ENCODE measurements around the gene TFIP11.

The TFIP11 gene

GRCh38 chr22:26448941-26449340, 63.3 kb downstream of the TFIP11 start:
- no peak for DNase-seq (ENCODE audit: low read depth in 2 of 2)
- no peak for TF ChIP-seq CTCF (IDR thresholded peaks at IDR 0.05; ENCODE audit: low read depth, low read length)
- no peak overlapping the region for H3K4me3 ChIP-seq (replicated peaks in 1 of 2; ENCODE audit: low read depth in 2 of 2, low read length in 2 of 2)

GRCh38 chr22:26448334-26448733, 63.9 kb downstream of the TFIP11 start:
- no peak overlapping the region for H3K4me3 ChIP-seq (replicated peaks in 1 of 2; ENCODE audit: low read depth in 2 of 2, low read length in 2 of 2)
- no peak for TF ChIP-seq CTCF (IDR thresholded peaks at IDR 0.05; ENCODE audit: low read depth, low read length)
- DNase-seq (ENCODE audit: low read depth in 2 of 2) = no peak

GRCh38 chr22:26447584-26448329, 64.5 kb downstream of the TFIP11 start:
- no peak for TF ChIP-seq CTCF (IDR thresholded peaks at IDR 0.05; ENCODE audit: low read depth, low read length)
- no peak overlapping the region for H3K4me3 ChIP-seq (replicated peaks in 1 of 2; ENCODE audit: low read depth in 2 of 2, low read length in 2 of 2)

GRCh38 chr22:26446808-26447515, 65.3 kb downstream of the TFIP11 start:
- TF ChIP-seq CTCF (IDR thresholded peaks at IDR 0.05; ENCODE audit: low read depth, low read length) = no peak
- DNase-seq (ENCODE audit: low read depth in 2 of 2) = no peak
- no peak overlapping the region for H3K4me3 ChIP-seq (replicated peaks in 1 of 2; ENCODE audit: low read depth in 2 of 2, low read length in 2 of 2)

More at GRCh38 chr22:26447584-26448329, 64.5 kb downstream of the TFIP11 start:
- no peak for DNase-seq (ENCODE audit: low read depth in 2 of 2)

- DNase-seq (ENCODE audit: low read depth in 2 of 2) = no peak
- no peak overlapping the region for H3K4me3 ChIP-seq (replicated peaks in 1 of 2; ENCODE audit: low read depth in 2 of 2, low read length in 2 of 2)
- TF ChIP-seq CTCF (IDR thresholded peaks at IDR 0.05; ENCODE audit: low read depth, low read length) = no peak
Measured at GRCh38 chr22:26445577-26446275, 66.5 kb downstream of the TFIP11 start.

GRCh38 chr22:26444777-26445176, 67.5 kb downstream of the TFIP11 start:
- DNase-seq (ENCODE audit: low read depth in 2 of 2) = no peak
- no peak for TF ChIP-seq CTCF (IDR thresholded peaks at IDR 0.05; ENCODE audit: low read depth, low read length)
- H3K4me3 ChIP-seq (replicated peaks in 1 of 2; ENCODE audit: low read depth in 2 of 2, low read length in 2 of 2) = no peak overlapping the region

Data from cardiac fibroblast (primary cell).